GM19372 (cell line): ENCODE results near the gene TMEM201.
"Not testable (repeated sequence)": the region's sequence is repeated elsewhere in the genome, so short reads cannot be mapped to it uniquely, and the experiment has no call there.

Experiments used
- ATAC-seq: cut with Tn5 transposase; IDR thresholded peaks from one replicate; pipeline ENCODE4 v1.9.1; 2021; ENCODE audit warnings: mild to moderate bottlenecking, low read depth, moderate library complexity; ENCODE audit not compliant: unreplicated experiment

Gene TMEM201

DNA sequence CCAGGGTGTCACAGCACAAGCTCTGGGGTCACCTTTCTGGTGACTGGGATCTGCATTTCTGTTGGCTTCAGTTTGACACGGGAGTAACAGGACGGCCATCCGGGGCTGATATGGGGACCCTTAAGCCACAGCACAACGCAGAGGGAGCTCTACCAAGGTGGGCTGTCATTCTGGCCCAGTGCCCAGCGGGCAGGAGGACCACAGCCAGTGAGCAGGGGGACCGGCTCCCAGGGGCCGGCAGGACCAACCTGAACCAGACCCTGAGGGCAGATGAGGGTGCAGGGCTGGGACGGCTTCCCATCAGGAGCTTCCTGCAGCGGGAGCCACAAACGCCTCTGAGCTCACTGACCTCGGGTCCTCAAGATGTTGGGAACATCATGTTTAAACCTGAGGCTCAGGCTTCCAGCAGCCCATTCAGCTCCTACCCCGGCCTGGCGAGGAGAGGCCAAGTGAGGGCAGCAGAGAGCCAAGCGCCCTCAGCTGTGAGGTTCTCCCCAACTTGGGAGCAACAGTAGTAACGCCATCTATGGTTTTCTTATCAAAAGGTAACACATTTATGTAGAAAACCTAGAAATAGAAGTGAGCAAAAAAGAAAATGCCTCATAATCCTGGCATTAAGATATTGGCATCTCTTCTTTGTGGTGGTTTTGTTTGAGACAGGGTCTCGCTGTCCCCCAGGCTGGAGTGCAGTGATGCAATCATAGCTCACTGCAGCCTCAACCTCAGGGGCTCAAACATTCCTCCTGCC is 26.8 kb downstream of the TMEM201 start:
- no peak for ATAC-seq

DNA sequence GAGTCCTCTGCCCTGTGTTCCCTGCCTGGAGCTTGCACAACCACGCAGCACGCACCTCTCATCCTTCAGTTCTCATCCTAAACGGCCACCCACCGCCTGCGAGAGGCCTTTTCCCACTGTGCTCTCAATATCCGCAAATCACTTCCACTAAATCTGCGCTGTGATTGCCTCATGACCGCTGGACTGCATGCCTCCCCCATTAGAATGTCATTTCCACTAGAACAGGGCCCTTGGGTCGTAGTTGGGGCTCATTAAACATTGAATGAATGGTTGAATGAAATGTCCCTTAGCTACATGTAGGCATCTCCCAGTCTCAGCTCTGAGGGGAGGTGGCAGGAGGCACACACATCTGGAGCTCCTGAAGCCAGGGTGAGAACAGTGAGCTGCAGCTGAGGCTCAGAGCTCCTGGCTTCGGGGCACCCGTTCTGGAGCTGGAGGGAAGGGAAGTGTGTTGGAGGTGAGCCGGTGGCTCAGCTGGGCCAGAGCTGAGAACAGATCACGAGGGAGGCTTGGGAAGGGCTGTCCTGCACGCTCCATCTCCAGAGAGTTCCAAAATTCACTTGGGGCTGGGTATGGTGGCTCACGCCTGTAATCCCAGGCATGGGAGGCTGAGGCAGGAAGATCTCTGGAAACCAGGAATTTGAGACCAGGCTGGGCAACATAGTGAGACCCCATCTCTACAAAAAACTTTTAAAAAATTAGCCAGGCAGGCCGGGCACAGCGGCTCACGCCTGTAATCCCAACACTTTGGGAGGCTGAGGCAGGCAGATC is 30.4 kb downstream of the TMEM201 start:
- no peak for ATAC-seq

DNA sequence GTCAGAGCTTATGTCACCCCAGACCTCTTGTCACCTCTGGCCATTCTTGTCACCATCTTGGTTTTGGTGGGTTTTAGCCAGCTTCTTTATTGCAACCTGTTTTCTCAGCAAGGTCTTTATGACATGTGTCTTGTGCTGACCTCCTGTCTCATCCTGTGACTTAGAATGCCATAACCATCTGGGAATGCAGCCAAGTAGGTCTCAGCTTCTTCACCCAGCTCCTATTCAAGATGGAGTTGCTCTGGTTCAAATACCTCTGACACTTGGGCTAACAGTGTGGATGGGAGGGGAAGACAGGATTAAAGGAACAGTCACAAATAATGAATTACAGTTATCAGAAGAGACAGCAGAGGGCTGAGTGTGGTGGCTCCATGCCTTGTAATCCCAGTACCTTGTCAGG is 32.3 kb downstream of the TMEM201 start:
- ATAC-seq: no peak

DNA sequence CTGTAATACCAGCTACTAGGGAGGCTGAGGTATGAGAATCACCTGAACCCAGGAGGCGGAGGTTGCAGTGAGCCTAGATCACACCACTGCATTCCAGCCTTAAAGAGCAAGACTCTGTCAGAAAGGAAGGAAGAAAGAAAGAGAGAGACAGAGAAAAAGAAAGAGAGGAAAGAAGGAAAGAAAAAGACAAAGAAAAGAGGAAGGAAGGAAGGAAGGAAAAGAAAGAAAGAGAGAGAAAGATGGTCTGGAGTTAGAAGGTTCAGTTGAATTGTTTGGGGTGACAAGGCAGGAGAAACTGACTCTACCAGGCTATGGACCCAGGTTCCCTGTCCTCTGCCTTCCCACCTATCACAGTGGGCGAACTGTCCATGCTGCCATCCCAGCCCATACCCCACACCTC is 35.4 kb downstream of the TMEM201 start:
- ATAC-seq: no peak

DNA sequence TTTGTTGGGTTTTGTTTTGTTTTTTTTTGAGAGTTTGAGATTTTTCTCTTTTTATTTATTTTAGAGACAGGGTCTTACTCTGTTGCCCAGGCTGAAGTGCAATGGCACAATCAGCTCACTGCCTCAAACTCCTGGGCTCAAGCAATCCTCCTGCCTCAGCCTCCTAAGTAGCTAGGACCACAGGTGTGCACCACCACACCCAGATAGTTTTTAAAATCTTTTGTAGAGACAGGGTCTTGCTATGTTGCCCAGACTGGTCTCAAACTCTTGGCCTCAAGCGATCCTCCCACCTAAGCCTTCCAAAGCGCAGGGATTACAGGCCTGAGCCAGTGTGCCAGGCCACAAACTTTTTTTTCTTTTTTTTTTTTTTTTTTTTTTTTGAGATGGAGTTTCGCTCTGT is 36.3 kb downstream of the TMEM201 start:
- not testable (repeated sequence) for ATAC-seq

DNA sequence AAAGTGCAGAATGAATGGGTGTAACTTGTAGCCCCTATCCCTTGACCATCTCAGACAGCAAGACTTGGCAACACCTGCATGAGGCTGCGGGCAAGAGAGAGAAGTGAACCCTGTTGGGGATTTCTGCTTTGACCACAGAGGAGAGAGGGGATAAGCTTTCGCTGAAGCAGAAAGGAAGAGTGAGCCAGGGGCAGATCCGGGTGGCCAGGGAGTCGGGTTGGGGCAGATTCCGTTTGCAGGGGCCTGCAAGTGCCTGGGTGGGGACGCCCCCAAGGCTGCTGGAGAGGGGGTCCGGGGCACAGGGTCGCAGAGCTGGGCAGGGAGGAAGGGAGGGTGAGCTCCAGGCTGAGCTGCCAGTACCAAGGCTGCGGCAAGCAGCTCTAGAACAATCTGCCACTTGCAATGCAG is 37.5 kb downstream of the TMEM201 start:
- ATAC-seq: no peak

DNA sequence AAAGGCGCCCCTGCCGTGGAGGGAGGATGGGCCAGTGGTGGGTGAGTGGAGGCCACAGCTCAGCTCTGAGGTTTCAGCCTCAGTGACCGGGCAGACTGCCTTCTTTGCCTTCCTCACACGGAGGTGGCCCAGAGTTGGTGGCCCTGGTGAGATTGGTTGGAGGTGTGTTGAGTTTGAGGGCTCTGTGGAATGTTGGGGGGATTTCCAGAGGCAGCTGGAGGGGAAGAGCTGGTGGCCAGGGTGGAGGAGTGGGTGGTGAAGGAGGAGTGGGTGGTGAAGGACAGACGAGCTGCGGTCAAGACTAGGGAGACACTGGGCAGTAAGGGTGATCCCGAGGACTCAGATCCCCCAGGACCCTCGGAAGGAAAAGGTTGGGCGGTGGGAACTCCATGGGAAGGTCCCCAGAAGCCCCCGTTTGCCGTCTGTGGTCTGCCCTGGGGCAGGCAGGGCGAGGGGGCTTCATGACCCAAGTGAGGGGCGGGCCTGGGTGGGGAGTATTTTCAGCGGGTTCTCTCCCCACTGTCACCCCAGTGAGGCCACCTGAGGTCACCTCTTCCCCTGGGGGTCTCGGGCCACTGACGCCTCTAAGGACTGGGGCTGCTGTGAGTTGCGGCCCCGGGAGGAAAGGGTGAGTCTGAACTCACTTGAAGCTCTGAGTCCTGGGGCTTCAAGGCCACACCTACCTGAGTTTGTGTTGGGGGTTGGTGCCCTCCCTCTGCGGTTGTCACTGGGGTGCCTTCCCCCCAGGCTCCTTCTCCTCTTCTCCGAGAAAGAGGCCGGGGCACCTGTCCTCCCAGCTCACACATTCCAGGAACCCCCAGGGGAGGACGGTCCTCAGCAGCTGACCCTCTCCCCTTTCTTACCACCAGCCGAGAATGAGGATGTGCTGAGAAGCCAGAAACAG is 40.1 kb downstream of the TMEM201 start:
- no peak for ATAC-seq

DNA sequence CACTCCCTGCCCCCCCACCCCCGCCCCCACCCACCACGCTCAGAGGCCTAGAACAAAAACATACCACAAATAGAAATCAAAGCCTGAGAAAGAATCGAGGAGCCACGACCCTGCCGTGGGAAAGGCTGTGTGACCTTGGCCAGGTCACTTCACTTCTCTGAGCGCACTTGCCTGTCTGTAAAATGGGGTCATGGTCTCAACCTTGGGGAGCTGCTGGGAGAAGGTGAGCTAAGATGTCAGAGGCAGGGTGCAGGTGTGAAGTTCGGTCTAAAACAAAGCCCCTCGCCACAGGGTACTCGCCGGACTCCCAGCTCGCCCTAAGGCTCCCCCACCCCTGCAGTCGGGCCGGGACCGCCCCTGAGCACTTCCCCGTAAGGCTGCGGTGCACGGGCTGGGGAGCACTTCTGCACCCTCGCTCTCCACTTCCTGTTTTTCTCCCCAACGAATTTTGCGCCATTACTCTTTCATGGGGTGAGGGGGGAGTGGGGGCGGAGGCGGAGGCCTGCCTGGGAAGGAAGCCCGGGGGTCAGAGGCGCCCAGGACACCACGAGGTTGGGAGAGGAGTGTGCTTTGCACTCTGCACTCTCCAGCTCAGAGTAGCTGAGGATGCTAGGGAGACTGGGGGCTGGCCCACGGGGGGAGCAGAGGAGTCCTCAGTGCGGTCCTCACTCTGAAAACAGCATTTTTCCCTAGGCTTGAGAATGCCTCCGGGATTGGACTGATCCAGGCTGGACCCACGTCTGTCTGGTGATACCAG is 40.9 kb downstream of the TMEM201 start:
- ATAC-seq: no peak

DNA sequence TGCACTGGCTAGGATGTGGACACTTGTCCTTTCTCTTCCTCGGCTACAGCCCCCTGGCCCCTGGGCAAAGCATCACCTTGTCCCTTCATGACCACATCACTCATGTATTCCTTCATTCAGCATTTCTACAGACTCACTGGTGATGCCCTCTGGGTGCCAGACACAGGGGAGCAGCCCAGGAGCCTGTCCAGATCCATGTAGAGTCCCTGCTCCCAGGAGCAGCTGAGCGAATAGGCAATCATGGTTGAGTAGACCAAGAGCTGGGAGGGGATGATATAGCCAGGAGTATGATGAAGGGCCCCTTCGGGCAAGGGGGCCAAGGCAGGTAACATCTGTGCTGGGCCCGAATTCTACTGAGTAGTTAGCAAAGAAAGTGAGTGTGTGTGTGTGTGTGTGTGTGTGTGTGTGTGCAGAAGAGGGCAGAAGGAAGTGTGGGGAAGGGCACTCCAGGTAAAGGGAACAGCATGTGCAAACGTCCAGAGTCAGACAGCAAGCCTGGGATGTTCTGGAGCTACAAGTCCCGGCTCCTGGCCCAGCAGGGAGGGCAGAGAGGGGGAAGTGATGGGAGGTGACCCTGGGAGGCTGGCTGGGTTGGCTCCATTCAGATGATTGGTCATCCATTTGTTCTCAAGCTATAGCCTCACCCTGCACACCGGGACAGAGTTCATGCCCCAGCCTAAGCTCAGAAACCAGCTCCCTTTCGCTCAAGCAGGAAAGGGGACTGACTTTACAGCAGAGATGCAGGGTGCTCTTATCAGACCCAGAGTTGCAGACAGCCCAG is 41.8 kb downstream of the TMEM201 start:
- ATAC-seq: no peak

DNA sequence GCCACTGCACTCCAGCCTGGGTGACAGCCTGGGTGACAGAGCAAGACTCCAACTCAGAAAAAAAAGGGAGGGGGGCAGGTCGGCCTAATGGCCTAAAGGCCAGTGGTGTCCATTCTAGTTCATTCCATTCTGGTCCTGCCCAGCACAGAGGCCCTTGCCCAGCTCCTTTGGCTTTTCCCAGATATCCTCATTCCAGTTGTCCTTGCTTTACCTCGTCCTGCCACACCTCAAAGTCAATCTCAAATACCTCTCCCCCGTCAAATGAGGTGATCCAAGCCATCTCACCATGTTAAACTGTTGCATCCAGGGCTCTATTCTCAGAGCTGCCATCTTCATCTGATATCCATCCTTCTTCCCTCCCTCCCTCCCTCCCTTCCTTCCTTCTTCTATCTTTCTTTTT is 42.9 kb downstream of the TMEM201 start:
- ATAC-seq: no peak

DNA sequence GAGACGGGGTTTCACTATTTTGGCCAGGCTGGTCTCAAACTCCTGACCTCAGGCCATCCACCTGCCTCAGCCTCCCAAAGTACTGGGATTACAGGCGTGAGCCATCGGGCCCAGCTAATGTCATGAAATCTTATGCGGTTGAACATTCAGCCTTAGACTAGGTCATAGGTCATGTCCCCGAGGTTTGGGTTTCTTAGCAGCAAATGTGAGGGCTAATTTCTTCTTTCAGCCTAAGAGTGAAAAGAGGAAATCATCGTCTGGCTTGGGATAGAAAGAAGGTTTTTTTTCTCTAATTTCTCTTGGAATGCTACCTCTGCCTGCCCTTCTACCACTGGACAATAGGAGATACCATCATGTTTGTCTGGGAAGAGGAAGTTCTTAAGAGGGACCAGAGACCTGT is 44.8 kb downstream of the TMEM201 start:
- ATAC-seq: no peak

DNA sequence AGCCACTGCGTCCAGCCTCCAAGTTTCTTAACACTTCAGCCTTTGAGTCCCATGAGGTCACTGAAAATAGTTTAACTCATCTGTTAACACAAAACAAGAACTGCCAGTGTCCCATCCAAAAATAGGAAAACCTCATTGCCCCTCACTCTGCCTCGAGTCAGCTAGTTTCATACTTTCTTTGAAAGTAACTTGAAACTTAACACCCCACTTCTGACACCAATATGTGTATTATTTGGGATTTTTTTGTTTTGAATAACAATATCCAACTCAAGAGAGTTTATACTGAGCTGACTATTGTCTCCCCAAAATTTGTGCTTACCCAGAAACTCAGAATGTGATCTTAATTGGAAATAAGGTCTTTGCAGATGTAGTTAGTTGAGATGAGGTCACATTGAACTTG is 45.9 kb downstream of the TMEM201 start:
- ATAC-seq: no peak

DNA sequence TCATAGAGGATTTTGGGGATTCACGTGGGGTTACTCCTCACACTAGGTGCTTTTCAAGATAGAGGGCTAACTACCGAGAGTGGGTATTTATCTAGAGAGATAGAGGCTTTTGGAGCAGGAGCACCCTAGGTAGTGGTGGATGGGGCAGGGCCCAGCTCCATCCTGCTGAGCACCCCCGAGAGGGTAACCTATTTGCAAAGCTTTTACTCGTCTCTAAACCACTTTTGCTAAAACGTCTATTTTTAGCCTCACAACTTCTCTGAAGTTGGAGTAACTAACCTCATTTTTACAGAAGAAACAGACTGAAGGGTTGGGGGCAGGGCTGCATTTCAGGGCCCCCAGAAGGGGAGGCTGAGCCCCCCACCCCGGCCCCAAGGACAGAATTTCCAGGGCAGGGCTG is 50.5 kb downstream of the TMEM201 start:
- ATAC-seq: no peak

DNA sequence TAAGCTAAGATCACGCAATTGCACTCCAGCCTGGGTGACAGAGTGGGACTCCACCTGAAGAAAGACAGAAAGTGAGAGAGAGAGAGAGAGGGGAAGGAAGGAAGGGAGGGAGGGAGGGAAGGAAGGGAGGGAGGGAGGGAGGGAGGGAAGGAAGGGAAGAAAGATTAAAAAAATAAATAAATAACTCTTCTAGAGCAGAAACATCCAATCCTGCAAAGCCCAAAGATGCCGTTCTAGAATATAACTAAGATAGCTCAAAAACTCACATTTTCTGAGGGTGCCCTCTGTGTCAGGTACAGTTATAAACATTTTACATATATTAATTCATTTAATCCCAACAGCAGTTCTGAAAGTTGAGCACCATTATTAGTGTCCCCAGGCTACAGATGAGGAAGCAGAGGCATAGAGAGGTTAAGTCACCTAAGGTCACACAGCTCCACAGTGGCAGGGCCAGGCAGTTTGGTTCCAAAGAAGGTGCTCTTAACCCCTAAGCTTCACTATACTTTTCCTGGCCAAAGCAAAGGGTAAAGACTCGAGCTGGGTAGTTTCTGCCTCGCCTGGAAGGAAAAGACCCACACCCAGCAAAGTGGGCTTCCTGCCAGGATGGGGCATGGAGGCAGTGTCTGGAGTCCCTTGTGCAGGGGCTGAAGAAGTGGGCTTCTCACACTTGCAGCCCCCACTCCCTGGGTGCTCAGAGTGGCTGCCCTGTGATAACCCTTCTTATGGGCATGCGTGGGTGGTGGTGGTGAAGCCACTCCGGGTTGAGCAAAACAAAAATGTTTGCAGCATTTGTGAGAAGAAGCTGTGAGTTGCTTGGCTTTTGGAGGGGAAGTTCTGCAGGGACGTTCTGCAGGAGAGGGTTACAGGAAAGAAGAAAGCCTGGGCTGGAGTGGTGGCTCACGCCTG is 54.9 kb downstream of the TMEM201 start:
- ATAC-seq: no peak

DNA sequence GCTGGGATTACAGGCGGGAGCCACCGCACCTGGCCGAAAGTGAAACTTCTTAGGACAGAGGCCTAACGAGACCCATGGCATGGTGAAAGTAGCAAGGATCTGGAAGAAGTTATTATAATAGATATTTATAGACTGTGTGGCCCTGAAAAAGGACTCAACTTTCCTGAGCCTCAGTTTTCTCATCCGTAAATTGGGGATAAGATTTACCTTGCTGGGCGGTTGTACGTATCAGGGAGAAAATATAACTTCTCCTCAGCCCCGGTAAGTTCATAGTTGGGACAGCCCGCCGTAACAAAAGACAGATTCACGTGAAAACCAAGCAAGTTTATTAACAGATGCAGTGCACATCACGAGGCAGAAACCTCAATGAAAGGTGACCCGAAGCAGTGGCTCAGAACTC is 57.3 kb downstream of the TMEM201 start:
- ATAC-seq: no peak

DNA sequence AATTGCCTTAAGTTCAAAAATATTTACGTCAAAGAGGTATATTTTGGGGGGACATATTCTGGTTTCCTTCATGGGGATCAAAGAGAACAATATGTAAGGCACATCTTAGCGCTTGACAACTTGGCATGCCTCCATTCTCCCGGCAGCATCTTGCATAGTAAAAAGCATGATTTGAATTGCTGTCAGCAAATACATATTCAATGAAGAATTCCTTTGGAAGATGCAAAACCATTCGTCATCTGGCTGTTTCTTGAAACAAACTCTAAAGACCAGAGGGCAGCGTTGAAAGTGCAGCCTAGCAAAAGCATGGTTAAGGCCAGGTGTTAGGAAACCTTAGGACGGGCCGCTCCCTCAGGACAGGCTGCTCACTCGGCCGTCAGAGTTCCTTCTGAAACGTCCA is 59.5 kb downstream of the TMEM201 start:
- ATAC-seq: no peak

DNA sequence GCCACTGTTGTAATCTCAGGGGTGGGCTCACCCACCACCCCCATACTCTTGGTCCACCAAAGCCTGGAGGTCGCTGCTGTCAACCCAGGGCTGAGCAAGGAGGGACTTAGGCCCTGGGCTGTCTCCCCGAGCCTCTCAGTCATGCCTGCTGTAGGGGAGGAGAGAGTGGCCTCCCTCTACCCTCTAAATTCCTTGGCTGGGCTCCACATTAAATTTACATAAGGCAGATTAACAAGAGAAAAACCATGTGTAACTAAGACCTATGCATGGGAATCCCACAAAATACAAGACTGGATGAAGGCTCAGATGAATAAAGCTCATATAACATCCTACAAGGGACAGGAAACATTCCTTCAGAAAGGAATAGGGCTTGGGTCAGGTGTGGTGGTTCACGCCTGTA is 61.1 kb downstream of the TMEM201 start:
- no peak for ATAC-seq

DNA sequence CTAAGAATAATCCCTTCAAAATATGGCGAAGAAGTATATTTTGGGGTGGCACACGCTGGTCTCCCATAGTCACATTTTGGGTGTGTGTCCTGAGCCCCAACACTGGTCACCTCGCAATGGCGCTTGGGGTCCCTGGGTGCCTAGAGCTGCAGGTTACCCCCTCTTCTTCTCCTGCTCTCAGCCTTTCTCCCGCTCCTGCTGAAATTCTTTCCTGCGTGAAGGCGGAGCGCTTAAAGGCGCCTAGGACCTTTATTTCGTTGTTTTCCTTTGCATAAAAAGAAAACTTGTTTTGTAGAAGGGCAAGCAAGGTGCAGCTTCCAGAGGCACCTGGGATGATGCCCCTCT is 62.5 kb downstream of the TMEM201 start:
- ATAC-seq: no peak
